ENCODE results near the gene SP3. TPM values are rescaled to one million over a fixed set of nuclear protein-coding genes. Genes with fewer than 3 reads are reported as not detected.

SP3 gene
- total and polyA plus RNA-seq, 9 of the 15 experiments (the other 6 are each of a cell fraction or from before 2014, with no cell fraction given), result 12.0 to 106 (median 74.9) TPM

DNA sequence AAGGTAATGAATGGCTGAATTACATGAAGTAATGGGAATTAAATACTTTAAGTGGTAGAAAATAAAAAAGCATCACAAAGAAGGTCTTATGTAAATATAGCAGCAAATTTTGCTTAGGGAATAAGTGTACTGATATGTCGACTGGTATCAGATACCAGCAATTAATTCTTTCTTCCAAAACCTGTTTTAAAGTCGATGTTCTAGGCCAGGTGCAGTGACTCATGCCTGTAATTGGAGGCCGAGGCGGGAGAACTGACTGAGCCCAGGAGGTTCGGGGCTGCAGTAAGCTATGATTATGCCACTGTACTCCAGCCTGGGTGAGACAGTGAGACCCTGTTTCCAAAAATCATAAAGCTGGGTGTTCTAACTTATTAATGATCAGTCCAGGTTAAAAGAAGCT is 30.3 kb downstream of the SP3 start:
- Histone ChIP-seq H3K4me1 (replicated peaks in 1 of 2; ENCODE audit: control insufficient read depth in 2 of 2, insufficient read depth in 2 of 2, low read length in 2 of 2) (peaks cover under 1 to 13% of the 10 kb centered on the region in 2 experiments; a peak in 4 of 5 replicates), H3K27ac (ENCODE audit: extremely low read depth, low read depth, low read length) (no peak overlapping the region), H3K27me3 (ENCODE audit: control insufficient read depth in 2 of 2, insufficient read depth in 2 of 2, low read length in 2 of 2) (no peaks in the 10 kb centered on the region), H3K9ac (ENCODE audit: insufficient read depth in 1 of 2, low read depth in 2 of 2, low read length in 2 of 2) (no peak overlapping the region), H3K9me1 (ENCODE audit: control insufficient read depth, insufficient read depth, low read length) (peaks cover 7% of the 10 kb centered on the region), H3K4me3 (no peak overlapping the region), H3K36me3 (ENCODE audit: control insufficient read depth, insufficient read depth, low read length) (peaks cover 29% of the 10 kb centered on the region; the same call in 2 of the 3 replicates), H3K79me2 (ENCODE audit: control insufficient read depth, insufficient read depth, low read length) (peaks cover 97% of the 10 kb centered on the region), H4K20me1 (replicated peaks; ENCODE audit: control insufficient read depth, insufficient read depth, low read length) (peaks cover 17% of the 10 kb centered on the region), H2AFZ (ENCODE audit: low read depth, low read length) (no peak overlapping the region), H3K4me2 (ENCODE audit: insufficient read depth, low read length) (no peak overlapping the region), H3K9me3 (replicated peaks; ENCODE audit: control insufficient read depth, insufficient read depth, low read depth, low read length) (no peaks in the 10 kb centered on the region)
- FAIRE-seq (no peak), ATAC-seq (peak; percentile 61), DNase-seq (ENCODE audit: extremely low read depth in 1 of 4, low spot score in 3 of 4) (peak in 1 of 4 experiments; percentile 27)
- intact Hi-C loops (cut with micrococcal nuclease) (no loop called here), in situ Hi-C loops (cut with MboI) (no loop called here)
- no TSS peak for BruUV-seq (replicated peaks)
- TF ChIP-seq ZC3H4 (CRISPR knock-in tag; IDR thresholded peaks at IDR 0.05; ENCODE audit: borderline replicate concordance), result no peak
- TF ChIP-seq, protein P1, sequence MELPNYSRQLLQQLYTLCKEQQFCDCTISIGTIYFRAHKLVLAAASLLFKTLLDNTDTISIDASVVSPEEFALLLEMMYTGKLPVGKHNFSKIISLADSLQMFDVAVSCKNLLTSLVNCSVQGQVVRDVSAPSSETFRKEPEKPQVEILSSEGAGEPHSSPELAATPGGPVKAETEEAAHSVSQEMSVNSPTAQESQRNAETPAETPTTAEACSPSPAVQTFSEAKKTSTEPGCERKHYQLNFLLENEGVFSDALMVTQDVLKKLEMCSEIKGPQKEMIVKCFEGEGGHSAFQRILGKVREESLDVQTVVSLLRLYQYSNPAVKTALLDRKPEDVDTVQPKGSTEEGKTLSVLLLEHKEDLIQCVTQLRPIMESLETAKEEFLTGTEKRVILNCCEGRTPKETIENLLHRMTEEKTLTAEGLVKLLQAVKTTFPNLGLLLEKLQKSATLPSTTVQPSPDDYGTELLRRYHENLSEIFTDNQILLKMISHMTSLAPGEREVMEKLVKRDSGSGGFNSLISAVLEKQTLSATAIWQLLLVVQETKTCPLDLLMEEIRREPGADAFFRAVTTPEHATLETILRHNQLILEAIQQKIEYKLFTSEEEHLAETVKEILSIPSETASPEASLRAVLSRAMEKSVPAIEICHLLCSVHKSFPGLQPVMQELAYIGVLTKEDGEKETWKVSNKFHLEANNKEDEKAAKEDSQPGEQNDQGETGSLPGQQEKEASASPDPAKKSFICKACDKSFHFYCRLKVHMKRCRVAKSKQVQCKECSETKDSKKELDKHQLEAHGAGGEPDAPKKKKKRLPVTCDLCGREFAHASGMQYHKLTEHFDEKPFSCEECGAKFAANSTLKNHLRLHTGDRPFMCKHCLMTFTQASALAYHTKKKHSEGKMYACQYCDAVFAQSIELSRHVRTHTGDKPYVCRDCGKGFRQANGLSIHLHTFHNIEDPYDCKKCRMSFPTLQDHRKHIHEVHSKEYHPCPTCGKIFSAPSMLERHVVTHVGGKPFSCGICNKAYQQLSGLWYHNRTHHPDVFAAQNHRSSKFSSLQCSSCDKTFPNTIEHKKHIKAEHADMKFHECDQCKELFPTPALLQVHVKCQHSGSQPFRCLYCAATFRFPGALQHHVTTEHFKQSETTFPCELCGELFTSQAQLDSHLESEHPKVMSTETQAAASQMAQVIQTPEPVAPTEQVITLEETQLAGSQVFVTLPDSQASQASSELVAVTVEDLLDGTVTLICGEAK (IDR thresholded peaks at IDR 0.05), result no peak
- TF ChIP-seq, protein P1 (CRISPR knock-in tag; IDR thresholded peaks at IDR 0.05), result no peak
- peak; percentile 54 for TF ChIP-seq JUND (IDR thresholded peaks at IDR 0.05; ENCODE audit: borderline replicate concordance, low read depth, low read length)
- TF ChIP-seq JUND (tag; IDR thresholded peaks at IDR 0.05; ENCODE audit: borderline replicate concordance, low read depth, low read length), result no peak
- TF ChIP-seq, protein P2, sequence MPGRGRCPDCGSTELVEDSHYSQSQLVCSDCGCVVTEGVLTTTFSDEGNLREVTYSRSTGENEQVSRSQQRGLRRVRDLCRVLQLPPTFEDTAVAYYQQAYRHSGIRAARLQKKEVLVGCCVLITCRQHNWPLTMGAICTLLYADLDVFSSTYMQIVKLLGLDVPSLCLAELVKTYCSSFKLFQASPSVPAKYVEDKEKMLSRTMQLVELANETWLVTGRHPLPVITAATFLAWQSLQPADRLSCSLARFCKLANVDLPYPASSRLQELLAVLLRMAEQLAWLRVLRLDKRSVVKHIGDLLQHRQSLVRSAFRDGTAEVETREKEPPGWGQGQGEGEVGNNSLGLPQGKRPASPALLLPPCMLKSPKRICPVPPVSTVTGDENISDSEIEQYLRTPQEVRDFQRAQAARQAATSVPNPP (IDR thresholded peaks at IDR 0.05; ENCODE audit: borderline replicate concordance, insufficient read depth, insufficient read length), result no peak
- no peak for TF ChIP-seq E2F3 (CRISPR knock-in tag; IDR thresholded peaks at IDR 0.05)
- TF ChIP-seq, protein P3, sequence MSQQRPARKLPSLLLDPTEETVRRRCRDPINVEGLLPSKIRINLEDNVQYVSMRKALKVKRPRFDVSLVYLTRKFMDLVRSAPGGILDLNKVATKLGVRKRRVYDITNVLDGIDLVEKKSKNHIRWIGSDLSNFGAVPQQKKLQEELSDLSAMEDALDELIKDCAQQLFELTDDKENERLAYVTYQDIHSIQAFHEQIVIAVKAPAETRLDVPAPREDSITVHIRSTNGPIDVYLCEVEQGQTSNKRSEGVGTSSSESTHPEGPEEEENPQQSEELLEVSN (IDR thresholded peaks at IDR 0.05; ENCODE audit: borderline replicate concordance in 1 of 2, extremely low read depth in 1 of 2, insufficient read depth in 1 of 2, insufficient read length in 1 of 2, low read depth in 1 of 2, low read length in 1 of 2, poor library complexity in 1 of 2, severe bottlenecking in 1 of 2), result peak in 1 of 2 experiments; percentile 21
- TF ChIP-seq ASH1L (IDR thresholded peaks at IDR 0.05; ENCODE audit: borderline replicate concordance, low read depth, partially characterized antibody), result no peak
- TF ChIP-seq SRF (CRISPR knock-in tag; IDR thresholded peaks at IDR 0.05), result no peak
- no peak for TF ChIP-seq ZSCAN29 (IDR thresholded peaks at IDR 0.05)
- ChIA-PET CTCF (ENCODE audit: low intra/inter-chr PET ratio) (no interaction called here), POLR2A (interaction anchor here (0.9 kb wide), 2 partner anchors 10 to 11 kb away, joined by 3 to 5 read pairs; no protein-coding TSS in a partner anchor)
- WGBS (ENCODE audit: insufficient coverage, low coverage, missing lambda C conversion rate), result 37% methylated on average over 5 of the region's 5 CpGs

All from K562 (cell line).